Transverse colon (tissue), 4 donors: ENCODE results near the gene NRK. TPM values are rescaled to one million over a fixed set of nuclear protein-coding genes. Genes with fewer than 3 reads are reported as not detected.

ENCODE experiments used
- DNase-seq: peaks from one replicate; pipeline ENCODE4 v3.0.0-alpha.2; 2019
- H3K27ac ChIP-seq, 4 donors: fragments of 200-600 bp; sonication (generic); 2 replicates each; pipeline ENCODE4 v1.5.1; 2016 to 2018; ENCODE audit warnings: inconsistent platforms in 4 of 4
- H3K27me3 ChIP-seq: fragments of 200-600 bp; sonication (generic); 2 replicates; pipeline ENCODE4 v1.5.1; 2017; ENCODE audit warnings: inconsistent platforms
- H3K36me3 ChIP-seq, 4 donors: fragments of 200-600 bp; sonication (generic); 2 replicates each; pipeline ENCODE4 v1.5.1; 2017 to 2019; ENCODE audit warnings: inconsistent platforms in 4 of 4
- H3K4me1 ChIP-seq, 4 donors: fragments of 200-600 bp; sonication (generic); 2 replicates each; pipeline ENCODE4 v1.5.1; 2017 to 2020; ENCODE audit warnings: inconsistent platforms in 4 of 4
- H3K4me3 ChIP-seq, 4 donors: fragments of 200-600 bp; sonication (generic); 1 replicate in 1 of 4; 2 replicates in 3 of 4; pipeline versions ENCODE4 v1.5.1 to v1.6.1; 2017 to 2019; ENCODE audit warnings: inconsistent platforms in 4 of 4
- H3K9me3 ChIP-seq, 2 donors: fragments of 200-600 bp; sonication (generic); 2 replicates each; pipeline ENCODE4 v1.5.1; 2017 to 2019; ENCODE audit warnings: inconsistent platforms in 2 of 2
- CTCF ChIP-seq, 5 experiments: fragments of 200-600 bp in 3 of 5; fragments of 450-650 bp in 2 of 5; sonication (generic) in 3 of 5; IDR thresholded peaks; 1 replicate in 2 of 5; 2 replicates in 3 of 5; pipeline ENCODE4 v1.5.1; 2016 to 2017; ENCODE audit warnings: antibody characterized with exemption in 5 of 5, inconsistent platforms in 3 of 5, mild to moderate bottlenecking in 2 of 5, moderate library complexity in 1 of 5
- EP300 ChIP-seq: sonication (generic); formaldehyde crosslinking; IDR thresholded peaks from one replicate; pipeline ENCODE4 v1.6.1; 2017; ENCODE audit warnings: antibody characterized with exemption, low read depth
- POLR2A ChIP-seq: fragments of 450-650 bp; IDR thresholded peaks from one replicate; pipeline ENCODE4 v1.6.1; 2016; ENCODE audit warnings: antibody characterized with exemption, mild to moderate bottlenecking, moderate library complexity
- POLR2AphosphoS5 ChIP-seq, 3 donors: sonication (generic); formaldehyde crosslinking; IDR thresholded peaks; one replicate each; pipeline ENCODE4 v1.6.1; 2016; ENCODE audit warnings: antibody characterized with exemption in 3 of 3
- WGBS, 2 donors: methylation state at CpG; one replicate each; pipeline ENCODE4 v1.1.5; 2018; ENCODE audit warnings: low coverage in 1 of 2; 5-methylcytosine and 5-hydroxymethylcytosine counted together
- in situ Hi-C, 4 donors: fragments of 200-750 bp; cut with MboI; loops; one replicate each; pipeline versions ENCODE4 v1.15.0 to v1.15.1; 2017; ENCODE audit warnings: low sequenced_read_pairs in 3 of 4, low pct_ligation_motif_present in 1 of 4, low pct_unique_long_range_greater_than_20kb in 1 of 4
- intact Hi-C: fragments of 100-400 bp; cut with DNase I; formaldehyde crosslinking; loops from one replicate; pipeline ENCODE4 v1.15.1; 2023; ENCODE audit warnings: low total_unique reads
- total RNA-seq, 4 donors: library from RNA; depleted of rRNA; stranded (reverse); fragments of >200 nt; gene quantifications; one replicate each; pipeline ENCODE4 v1.1.0, GENCODE V29; 2016

Gene NRK
- total RNA-seq, 4 donors from 2014 or later = under 0.01 to 1.6 (median 0.43) TPM

- Histone ChIP-seq H3K9me3 (no peaks in the 10 kb centered on the region), H3K27me3 (no peaks in the 10 kb centered on the region), H3K4me1 (no peaks in the 10 kb centered on the region), H3K27ac (no peak overlapping the region), H3K4me3 (no peak overlapping the region), H3K36me3 (no peaks in the 10 kb centered on the region)
- 71 to 100% methylated on average over 1 of the region's 1 CpG for WGBS, 2 donors
- in situ Hi-C loops = no loop called here
- no peak for DNase-seq
- intact Hi-C loops = no loop called here
- TF ChIP-seq CTCF (IDR thresholded peaks at IDR 0.05) = no peak
- TF ChIP-seq POLR2A = no peak
- TF ChIP-seq POLR2AphosphoS5 (IDR thresholded peaks at IDR 0.05) = no peak
- no peak for TF ChIP-seq EP300
These were observed 52.5 kb downstream of the NRK start for GRCh38 chrX:105874790-105875189.

GRCh38 chrX:105876658-105877057 is 54.3 kb downstream of the NRK start:
- Histone ChIP-seq H3K27ac (no peak overlapping the region), H3K27me3 (no peaks in the 10 kb centered on the region), H3K4me3 (no peak overlapping the region), H3K4me1 (no peaks in the 10 kb centered on the region), H3K36me3 (no peaks in the 10 kb centered on the region), H3K9me3 (no peaks in the 10 kb centered on the region)
- WGBS, 2 donors = 17 to 20% methylated on average over 1 to 3 of the region's 3 CpGs
- TF ChIP-seq CTCF (IDR thresholded peaks at IDR 0.05) (peak in 1 of 5 experiments; percentile 13), POLR2AphosphoS5 (IDR thresholded peaks at IDR 0.05) (no peak)
- intact Hi-C loops = no loop called here
- in situ Hi-C loops = no loop called here
- no peak for DNase-seq

GRCh38 chrX:105880491-105880890 is 58.2 kb downstream of the NRK start:
- Histone ChIP-seq H3K27ac (no peak overlapping the region), H3K4me1 (no peaks in the 10 kb centered on the region), H3K9me3 (no peaks in the 10 kb centered on the region), H3K27me3 (no peaks in the 10 kb centered on the region), H3K36me3 (no peaks in the 10 kb centered on the region), H3K4me3 (no peak overlapping the region)
- intact Hi-C loops (no loop called here), in situ Hi-C loops (no loop called here)
- DNase-seq = no peak
- 53% methylated on average over 3 of the region's 3 CpGs; no CpG with 5 or more reads in 1 of the 2 donors for WGBS, 2 donors
- no peak for TF ChIP-seq CTCF (IDR thresholded peaks at IDR 0.05)
- TF ChIP-seq POLR2AphosphoS5 (IDR thresholded peaks at IDR 0.05) = no peak
- TF ChIP-seq EP300 = no peak
- TF ChIP-seq POLR2A = no peak

- in situ Hi-C loops = no loop called here
- H3K27ac ChIP-seq = no peak overlapping the region
- DNase-seq = no peak
- H3K4me1 ChIP-seq = no peaks in the 10 kb centered on the region
- TF ChIP-seq POLR2AphosphoS5 (IDR thresholded peaks at IDR 0.05) (no peak), POLR2A (no peak), CTCF (IDR thresholded peaks at IDR 0.05) (no peak), EP300 (no peak)
- no peak overlapping the region for H3K4me3 ChIP-seq
- H3K9me3 ChIP-seq = no peaks in the 10 kb centered on the region
- WGBS, 2 donors = 46 to 53% methylated on average over 3 of the region's 3 CpGs
- intact Hi-C loops = no loop called here
- no peaks in the 10 kb centered on the region for H3K27me3 ChIP-seq
- H3K36me3 ChIP-seq = no peaks in the 10 kb centered on the region
These were observed 60.4 kb downstream of the NRK start for GRCh38 chrX:105882581-105883275.
